Activated CD8-positive, alpha-beta memory T cell treated with anti-CD3 and anti-CD28 coated beads, Interleukin-2, amount 10 ng/mL, durations not matched to agents 7 days and 5 days (primary cell): Measurements from ENCODE around the gene MGST2. TPM values are rescaled to one million over a fixed set of nuclear protein-coding genes. Genes with fewer than 3 reads are reported as not detected.

Experiments used
- ATAC-seq: fragments of 150-1000 bp; cut with Tn5 transposase; one replicate; pipeline ENCODE4 v1.10.0; 2021; ENCODE audit warnings: moderate library complexity
- CTCF ChIA-PET: fragments of 350-600 bp; sonication (Branson Sonifier 250); formaldehyde crosslinking; loops from one replicate; lab custom pipeline; 2021; ENCODE audit warnings: antibody characterized with exemption; lab: Charles Lee
- DNase-seq: peaks from one replicate; pipeline ENCODE4 v3.0.0-alpha.2; 2020
- H3K27ac Mint-ChIP-seq: one replicate; pipeline ENCODE4 v1.8.0; 2021; ENCODE audit warnings: mild to moderate bottlenecking, mixed read lengths
- H3K27me3 Mint-ChIP-seq: one replicate; pipeline ENCODE4 v1.8.0; 2021; ENCODE audit warnings: mixed read lengths
- H3K36me3 Mint-ChIP-seq: one replicate; pipeline ENCODE4 v1.8.0; 2021; ENCODE audit warnings: mild to moderate bottlenecking, mixed read lengths
- H3K4me1 Mint-ChIP-seq: one replicate; pipeline ENCODE4 v1.8.0; 2021; ENCODE audit warnings: mixed read lengths
- H3K4me3 Mint-ChIP-seq: one replicate; pipeline ENCODE4 v1.8.0; 2021; ENCODE audit warnings: mild to moderate bottlenecking, moderate library complexity, mixed read lengths
- H3K9me3 Mint-ChIP-seq: one replicate; pipeline ENCODE4 v1.8.0; 2022; ENCODE audit warnings: low read depth, mixed read lengths
- total RNA-seq, 2 experiments: library from RNA; stranded (reverse); gene quantifications; one replicate each; pipeline ENCODE4 v1.2.3, GENCODE V29; 2021

MGST2 gene
- total RNA-seq, 2 experiments from 2014 or later = 10.2 to 21.1 TPM

DNA sequence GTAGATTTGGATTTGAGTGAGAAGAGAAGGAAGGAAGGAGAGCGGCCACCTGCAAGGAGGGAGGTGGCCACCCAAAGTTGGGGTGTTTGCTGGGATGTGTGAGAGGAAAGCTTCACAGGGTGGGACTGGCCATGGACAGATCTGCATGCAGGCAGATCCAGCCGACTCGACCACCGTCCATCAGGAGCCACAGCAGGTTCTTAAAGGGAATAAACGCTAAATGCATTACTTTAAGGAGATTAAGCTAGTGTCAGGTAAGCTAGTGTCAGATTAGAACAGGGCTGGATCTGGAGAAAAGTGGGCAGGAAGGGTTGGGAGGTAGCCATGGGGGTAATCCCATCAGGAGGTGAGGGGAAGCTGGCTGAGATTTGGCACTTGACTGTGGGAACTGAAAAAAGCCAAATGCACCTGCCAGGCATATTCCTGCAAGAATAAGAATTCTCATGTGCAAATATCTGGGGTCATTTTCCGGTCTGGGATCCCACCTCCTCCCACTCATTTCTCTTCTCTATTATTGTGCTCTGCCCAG, 79.6 kb downstream of the MGST2 start:
- H3K27ac Mint-ChIP-seq = no peak overlapping the region
- H3K36me3 Mint-ChIP-seq = no peaks in the 10 kb centered on the region
- DNase-seq (no peak), ATAC-seq (no peak)
- CTCF ChIA-PET = no interaction called here
- no peak overlapping the region for H3K4me3 Mint-ChIP-seq
- H3K4me1 Mint-ChIP-seq = peaks cover 9% of the 10 kb centered on the region
- H3K27me3 Mint-ChIP-seq = peaks cover 13% of the 10 kb centered on the region
- no peaks in the 10 kb centered on the region for H3K9me3 Mint-ChIP-seq

GRCh38 chr4:139746431-139747171, 81.0 kb downstream of the MGST2 start:
- H3K36me3 Mint-ChIP-seq = no peaks in the 10 kb centered on the region
- H3K4me3 Mint-ChIP-seq = no peak overlapping the region
- H3K4me1 Mint-ChIP-seq = peaks cover 9% of the 10 kb centered on the region
- DNase-seq = no peak
- CTCF ChIA-PET = no interaction called here
- peaks cover 15% of the 10 kb centered on the region for H3K27me3 Mint-ChIP-seq
- H3K27ac Mint-ChIP-seq = no peak overlapping the region
- no peaks in the 10 kb centered on the region for H3K9me3 Mint-ChIP-seq
- no peak for ATAC-seq

GRCh38 chr4:139749338-139749737, 83.7 kb downstream of the MGST2 start:
- CTCF ChIA-PET = interaction anchor here (1.4 kb wide), 1 partner anchor 61 kb away, joined by 3 read pairs; no protein-coding TSS in a partner anchor
- peaks cover 15% of the 10 kb centered on the region for H3K27me3 Mint-ChIP-seq

DNA sequence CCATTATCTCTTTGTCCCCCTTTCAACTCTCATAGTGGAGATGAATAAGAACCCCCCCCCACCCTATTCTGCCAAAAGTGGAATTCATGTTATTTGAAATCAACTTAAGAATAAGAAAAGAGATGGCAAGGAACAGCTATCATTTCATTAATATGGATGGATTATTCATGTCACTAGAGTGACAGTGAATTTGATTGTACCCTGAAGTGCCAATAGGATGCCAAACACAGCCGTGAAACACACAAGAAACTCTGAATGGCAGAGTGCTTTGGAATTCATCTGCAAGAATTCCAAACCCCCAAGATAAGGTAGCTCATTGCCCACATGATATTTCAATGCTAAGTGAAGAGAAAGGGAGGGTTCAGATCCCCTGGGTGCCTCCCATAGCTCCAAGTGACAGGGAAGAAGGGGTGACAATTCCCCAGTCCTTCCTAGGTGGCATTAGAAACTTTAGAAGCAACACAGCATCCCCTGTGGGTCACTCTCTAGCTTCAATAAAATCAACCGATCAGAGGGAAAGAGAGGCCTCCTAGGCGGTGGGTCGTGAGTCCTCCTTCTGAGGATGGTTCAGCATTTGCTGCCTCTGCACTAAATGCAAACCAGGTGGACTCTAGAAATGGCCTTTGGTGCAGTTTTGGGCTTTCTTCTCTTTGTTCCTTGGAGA, 84.3 kb downstream of the MGST2 start:
- Mint-ChIP-seq H3K4me1 (peaks cover 9% of the 10 kb centered on the region), H3K27me3 (peaks cover 14% of the 10 kb centered on the region), H3K9me3 (no peaks in the 10 kb centered on the region), H3K27ac (no peak overlapping the region), H3K4me3 (no peak overlapping the region), H3K36me3 (no peaks in the 10 kb centered on the region)
- ATAC-seq = no peak
- CTCF ChIA-PET = interaction anchor here (0.6 to 1.4 kb wide), 2 partner anchors 60 to 157 kb away, joined by 3 read pairs; no protein-coding TSS in a partner anchor
- DNase-seq = no peak

More at GRCh38 chr4:139749338-139749737, 83.7 kb downstream of the MGST2 start:
- Mint-ChIP-seq H3K36me3 (no peaks in the 10 kb centered on the region), H3K9me3 (no peaks in the 10 kb centered on the region), H3K27ac (no peak overlapping the region), H3K4me1 (peaks cover 9% of the 10 kb centered on the region), H3K4me3 (no peak overlapping the region)
- DNase-seq (no peak), ATAC-seq (no peak)

GRCh38 chr4:139753686-139754085, 88.1 kb downstream of the MGST2 start:
- no peak for ATAC-seq
- peaks cover 11% of the 10 kb centered on the region for H3K4me1 Mint-ChIP-seq
- no peak overlapping the region for H3K4me3 Mint-ChIP-seq
- CTCF ChIA-PET = no interaction called here
- no peak overlapping the region for H3K27ac Mint-ChIP-seq
- DNase-seq = no peak
- H3K9me3 Mint-ChIP-seq = no peaks in the 10 kb centered on the region
- peaks cover 7% of the 10 kb centered on the region for H3K27me3 Mint-ChIP-seq
- H3K36me3 Mint-ChIP-seq = no peaks in the 10 kb centered on the region

Other genes starting within 250 kb of the MGST2 start
- 1 to 10 TPM; 5.4 to 7.4 TPM for gene RAB33B, start 211.7 kb upstream of the MGST2 start, total RNA-seq
- 10 to 100 TPM; 10.8 to 13.8 TPM for gene SETD7, start 109.6 kb upstream of the MGST2 start, total RNA-seq